ENCODE data around the gene PNMA6F.
A peak's percentile ranks its signal among the peaks of the same experiment; 100 is the strongest.
"Not testable (repeated sequence)": the region's sequence is repeated elsewhere in the genome, so short reads cannot be mapped to it uniquely, and the experiment has no call there.

PNMA6F gene

GRCh38 chrX:153334654-153335295 lies 13.2 kb upstream of the PNMA6F start:
- DNase-seq, result no peak

DNA sequence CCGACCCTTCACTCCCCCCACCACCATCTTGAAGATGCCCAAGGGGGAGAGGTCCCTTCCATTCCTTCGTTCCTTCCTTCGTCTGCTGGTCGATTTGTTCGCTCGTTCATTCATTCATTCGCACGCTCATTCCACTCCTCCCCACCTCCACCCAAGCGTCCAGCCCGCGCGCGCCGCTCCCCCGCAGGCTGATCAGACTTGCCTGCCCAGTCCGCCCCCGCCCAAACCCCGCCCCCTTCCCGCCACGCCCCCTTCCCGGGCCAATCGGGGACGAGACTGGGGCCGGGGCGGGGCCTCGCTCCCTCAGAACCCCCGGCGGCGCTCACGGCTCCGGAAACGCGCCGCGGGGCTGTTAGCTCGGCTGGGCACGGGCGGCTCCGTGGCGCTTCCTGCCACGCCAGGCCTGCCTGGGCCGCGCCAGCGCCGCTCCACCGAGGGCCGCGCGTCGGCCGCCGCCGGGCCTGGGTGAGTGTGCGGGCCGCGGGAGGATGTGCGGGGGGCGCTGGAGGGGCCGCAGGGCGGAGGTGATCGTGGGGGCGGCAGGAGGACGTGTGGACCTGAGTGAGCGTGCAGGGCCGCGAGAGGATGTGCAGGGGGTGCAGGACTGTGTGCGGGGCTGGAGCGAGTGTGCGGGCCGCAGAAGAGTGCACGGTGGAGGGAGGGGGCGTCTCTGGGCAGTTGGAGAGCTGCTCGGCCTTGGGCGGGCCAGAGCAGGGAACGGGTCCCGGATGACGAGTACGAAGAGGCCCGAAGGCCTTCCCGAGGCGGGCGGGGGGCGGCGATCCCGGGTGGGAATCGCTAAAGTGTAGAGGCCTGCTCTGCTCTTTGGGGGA lies 12.5 kb upstream of the PNMA6F start, which contains the start of gene ZNF275:
Gene ZNF275, plus strand, starts transcription at position 333 of the 833 bp plus-strand sequence. CDS start 2,527 bp downstream, outside the sequence.
- peak; percentile 80 for DNase-seq

DNA sequence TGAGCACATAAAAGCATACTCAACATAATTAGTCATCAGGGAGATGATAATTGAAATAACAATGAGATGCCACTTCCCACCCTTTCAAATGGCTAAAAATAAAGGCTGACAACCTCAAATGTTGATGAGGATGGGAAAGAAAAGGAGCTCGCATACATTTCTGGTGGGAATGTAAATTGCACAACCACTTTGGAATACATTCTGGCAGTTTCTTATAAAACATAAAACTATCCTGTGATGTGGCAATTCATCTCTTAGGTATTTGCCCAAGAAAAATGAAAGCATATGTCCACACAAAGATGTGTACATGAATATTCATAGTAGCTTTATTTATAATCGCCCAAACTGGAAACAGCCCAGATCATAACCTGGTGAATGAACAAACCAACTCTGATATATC lies 11.7 kb upstream of the PNMA6F start:
- no peak for DNase-seq

DNA sequence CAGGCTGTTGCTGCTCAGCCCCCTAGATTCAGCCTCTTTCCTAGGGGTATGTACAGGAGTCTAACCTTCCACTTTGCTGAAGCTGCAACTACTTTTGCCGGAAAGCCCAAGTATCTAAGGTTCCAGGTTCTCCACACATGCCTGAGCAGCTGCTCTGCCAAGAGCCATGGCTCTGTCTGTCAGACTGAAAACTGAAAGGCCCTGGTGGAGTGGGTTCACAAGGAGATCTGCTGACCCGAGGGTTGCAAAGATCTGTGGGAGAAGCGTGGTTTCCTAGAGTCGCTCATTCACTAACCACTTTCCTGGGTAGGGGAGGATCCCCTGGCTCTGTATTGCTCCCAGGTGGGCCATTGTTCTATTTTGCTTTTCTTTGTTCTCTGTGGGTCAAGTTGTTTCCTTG lies 6.0 kb upstream of the PNMA6F start:
- no peak for DNase-seq

GRCh38 chrX:153320555-153321184 lies 897 bp downstream of the PNMA6F start:
- no peak for DNase-seq

GRCh38 chrX:153320047-153320443 lies 1.5 kb downstream of the PNMA6F start:
- not testable (repeated sequence) for DNase-seq

DNA sequence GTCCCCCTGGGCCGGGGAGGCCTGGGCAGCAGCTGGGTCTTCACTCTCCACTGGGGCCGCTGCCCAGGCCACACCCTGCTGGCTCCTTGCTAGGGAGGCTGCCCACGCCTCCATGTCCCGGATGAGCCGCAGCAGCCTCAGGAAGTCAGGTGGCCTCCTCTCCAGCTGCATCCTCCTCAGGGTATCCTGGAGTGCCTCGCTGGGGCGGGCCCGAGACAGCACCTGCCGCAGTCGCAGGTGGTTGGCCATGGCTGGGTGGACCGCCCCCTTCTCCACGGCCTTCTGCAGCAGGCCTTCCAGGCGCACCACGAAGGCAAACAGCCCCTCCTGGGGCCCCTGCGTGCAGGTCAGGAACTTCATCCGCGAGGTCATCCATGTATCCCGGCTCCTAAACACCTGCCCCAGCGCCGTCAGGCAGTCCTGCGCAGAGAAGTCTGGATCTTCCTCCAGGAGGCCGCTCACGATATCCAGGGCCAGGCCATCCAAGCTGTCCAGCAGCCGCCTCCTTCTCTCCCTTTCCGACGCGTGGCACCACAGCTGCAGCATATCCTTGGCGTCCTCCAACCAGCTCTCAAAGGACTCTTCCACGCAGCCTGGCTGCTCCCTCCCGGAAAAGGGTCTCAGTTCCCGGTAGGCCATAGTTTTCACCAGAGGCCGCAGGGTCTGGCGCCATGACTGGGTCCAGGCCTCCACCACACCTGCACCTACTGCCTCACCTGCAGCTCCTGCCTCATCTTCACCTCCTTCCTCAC lies 2.1 kb downstream of the PNMA6F start:
- DNase-seq, result peak; percentile 41

GRCh38 chrX:153318811-153319210 lies 2.8 kb downstream of the PNMA6F start:
- DNase-seq, result no peak

DNA sequence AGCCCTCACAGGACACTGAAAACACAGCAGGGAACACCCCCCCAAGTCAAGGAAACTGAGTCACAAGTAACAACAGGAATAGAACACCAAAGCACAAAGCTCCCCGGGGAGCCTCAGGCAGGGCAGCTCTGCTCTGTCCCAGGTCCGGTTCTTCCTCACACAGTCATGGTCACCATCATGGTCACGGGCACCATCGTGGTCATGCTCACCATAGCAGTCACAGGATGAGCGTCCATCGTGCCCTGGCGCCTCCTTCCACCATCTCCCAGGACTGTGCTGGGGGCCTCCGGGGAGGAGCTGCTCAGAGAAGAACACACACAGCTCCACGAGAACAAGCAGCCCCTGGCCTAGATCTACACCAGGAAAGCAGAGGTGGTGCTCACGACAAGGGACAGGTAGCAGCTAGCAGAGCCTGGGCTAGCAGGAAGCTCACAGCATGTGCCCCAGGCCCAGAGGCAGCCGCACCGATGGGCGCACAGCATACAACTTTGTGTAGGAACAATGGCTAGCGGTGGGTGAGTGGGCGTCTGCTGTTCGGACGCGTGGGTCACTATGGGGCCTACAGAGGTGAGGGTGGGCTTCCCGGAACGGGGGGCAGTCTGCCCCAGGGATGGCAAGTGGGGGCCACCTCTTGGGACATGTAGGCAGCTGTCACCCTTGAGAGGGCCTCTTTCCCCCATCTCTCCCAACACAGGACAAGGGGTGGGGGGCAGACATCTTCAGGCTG lies 3.4 kb downstream of the PNMA6F start:
- DNase-seq, result no peak

- no peak for DNase-seq
Measured at GRCh38 chrX:153317306-153317705, 4.3 kb downstream of the PNMA6F start.

DNA sequence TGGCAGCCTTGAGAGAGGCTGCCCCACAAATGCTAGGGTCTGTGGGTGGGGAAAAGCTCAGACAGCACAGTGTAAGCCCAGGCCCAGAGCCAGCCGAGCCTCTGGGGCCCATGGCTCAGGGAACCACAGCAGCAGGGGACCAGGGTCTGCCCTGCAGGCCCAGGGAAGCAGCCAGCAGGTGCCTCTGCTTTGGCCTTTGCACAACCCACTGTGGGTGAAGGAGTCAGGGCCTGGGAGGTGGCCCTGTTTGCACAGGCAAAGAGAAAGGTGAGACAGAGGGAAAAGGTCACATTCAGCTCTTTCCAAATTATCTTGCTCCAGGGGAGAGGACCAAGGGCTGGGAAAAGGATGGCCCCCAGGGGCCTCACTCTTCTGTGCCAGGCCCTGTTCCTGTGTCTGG lies 8.7 kb downstream of the PNMA6F start:
- DNase-seq, result no peak

GRCh38 chrX:153312041-153312440 lies 9.5 kb downstream of the PNMA6F start:
- DNase-seq, result no peak

DNA sequence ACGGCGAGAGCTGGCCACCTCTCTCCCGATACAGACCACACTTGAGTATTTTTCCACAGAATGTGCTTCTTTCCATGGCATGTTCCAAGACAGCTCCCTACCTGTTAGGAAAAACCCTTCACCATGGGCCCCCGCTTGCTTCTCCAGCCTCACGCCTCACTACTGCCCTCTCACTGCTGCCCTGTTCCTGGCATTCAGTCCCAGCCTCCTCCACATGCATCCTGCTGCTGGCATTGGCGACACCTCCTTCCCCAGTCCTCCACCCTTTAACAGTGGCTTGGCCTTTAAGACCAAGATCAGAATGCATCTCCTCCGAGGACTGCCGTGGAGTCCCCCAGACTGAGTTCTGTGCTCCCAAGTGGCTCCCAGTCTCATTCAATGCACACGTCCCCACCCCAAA lies 10.7 kb downstream of the PNMA6F start:
- no peak for DNase-seq

GRCh38 chrX:153307276-153308178 lies 14.0 kb downstream of the PNMA6F start:
- DNase-seq, result no peak

DNA sequence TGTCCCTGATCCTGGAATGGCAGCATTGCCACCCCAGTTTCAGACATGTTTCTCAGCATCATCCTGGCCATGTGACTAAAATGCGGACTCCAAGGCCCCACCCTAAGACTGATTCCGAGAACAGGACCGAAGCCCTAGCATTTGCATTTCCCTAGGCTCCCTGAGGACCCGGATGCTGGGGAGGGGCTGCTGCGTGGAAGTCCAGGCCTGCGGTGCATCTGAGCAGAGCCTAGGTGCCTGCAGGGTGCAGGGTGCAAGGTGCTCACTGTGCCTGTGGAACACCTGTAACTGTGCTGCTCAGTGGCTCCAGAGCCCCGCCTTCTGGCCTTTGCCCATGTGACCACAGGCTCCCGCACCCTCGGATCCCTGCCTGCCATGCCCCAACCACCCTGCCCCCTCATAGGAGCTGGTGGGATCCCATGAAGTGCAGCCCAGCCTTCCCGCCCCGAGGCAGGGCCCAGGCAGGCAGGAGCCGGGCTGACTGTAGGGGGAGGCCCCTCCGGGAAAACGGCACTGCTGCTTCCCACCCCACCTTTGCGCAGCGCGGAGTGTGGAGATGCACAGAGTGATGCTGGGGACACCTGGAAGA lies 14.9 kb downstream of the PNMA6F start:
- DNase-seq, result no peak

DNA sequence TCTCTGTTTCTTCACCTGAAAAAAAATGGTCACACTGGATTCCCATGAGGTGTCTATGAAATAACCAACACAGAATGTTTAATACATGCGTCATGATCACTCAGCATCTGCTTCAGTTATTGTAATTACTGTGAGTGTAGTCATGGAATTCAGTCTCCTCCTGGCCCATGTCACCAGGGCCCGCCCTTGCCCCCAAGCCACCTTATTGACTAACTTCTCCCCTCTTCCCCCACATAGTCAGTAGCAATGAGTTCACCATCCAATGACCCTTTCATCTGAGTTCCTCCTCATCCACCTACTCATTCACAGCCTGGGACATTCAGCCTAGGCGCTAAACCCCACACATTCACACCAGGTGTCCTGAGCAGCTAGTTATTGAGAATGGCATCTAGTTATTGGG lies 15.6 kb downstream of the PNMA6F start:
- DNase-seq, result no peak

- no peak for DNase-seq
Measured at GRCh38 chrX:153304988-153305736, 16.4 kb downstream of the PNMA6F start.

DNA sequence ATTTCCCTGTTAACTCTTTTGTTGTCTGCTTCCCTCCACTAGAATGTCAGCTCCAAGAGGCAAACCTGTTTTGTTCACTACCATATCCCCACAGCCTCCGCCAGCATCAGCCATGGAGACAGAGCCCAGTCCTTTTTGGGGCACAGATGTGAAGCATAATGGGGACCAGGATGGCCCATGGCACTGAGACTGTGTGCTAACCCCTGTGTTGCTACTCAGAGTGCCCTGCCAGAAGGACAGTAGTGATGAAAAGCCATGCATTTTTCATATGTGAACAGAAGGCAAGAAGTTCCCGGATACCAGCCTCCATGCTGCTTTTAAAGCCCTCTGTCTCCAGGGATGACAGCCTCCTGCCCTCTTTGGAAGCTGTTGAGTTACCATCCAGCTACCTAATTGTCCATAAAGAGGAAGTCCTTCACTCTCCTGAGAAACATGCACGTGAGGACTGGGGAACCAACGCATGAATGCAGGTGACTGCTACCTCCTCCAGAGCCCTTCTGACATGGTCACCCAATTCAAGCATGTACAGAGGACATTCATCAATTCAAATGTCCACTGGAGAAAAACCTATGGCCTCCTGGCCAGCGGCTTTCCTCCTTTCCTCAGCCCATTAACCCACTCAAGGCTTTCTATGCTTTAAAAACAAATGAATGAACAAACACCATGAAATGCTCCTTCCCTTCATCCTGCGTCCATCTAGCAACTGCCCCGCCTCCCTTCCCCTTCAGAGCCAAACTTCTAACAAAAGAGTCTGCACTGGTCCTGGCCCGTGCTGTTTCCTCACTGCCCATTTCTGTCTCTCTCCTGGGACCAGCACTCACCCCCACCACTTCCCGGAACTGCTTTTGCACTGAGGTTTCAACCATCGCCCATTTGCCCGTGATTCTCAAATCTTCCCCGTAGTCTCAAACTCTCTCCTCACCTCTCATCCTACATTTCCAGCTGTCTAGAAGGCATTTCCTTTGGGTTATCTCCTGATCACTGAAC lies 18.0 kb downstream of the PNMA6F start:
- DNase-seq, result no peak

DNA sequence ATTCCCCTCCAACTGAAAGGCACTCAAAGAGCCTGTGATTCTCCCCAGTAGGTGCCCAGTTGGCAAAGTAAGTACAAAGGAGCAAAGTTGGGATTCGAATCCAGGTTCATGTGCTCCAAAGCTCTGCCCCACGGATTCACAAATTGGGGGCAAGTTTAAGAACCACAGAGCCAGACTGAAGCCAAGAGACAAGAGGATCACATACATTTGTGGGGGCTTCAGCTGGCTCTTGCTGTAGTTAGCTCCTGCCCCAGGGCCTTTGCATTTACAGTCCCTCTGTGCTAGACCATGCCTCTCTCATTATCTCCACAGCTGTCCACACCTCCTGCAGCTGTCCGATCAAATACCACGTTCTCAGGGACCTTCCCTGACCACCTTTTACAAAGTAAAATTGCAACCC lies 18.8 kb downstream of the PNMA6F start:
- no peak for DNase-seq

Data from NCI-H345 (cell line).